GM12878 (cell line): ENCODE measurements around the gene DMRTC2. TPM values are rescaled to one million over a fixed set of nuclear protein-coding genes. Genes with fewer than 3 reads are reported as not detected.
A peak's percentile ranks its signal among the peaks of the same experiment; 100 is the strongest.

ENCODE experiments used
- BACH1 ChIP-seq: fragments of 450-650 bp; IDR thresholded peaks from 2 replicates; pipeline ENCODE4 v1.6.1; 2017; ENCODE audit warnings: mild to moderate bottlenecking, borderline replicate concordance
- BMI1 ChIP-seq: fragments of 450-650 bp; IDR thresholded peaks from 2 replicates; pipeline ENCODE4 v1.6.1; 2016; ENCODE audit warnings: mild to moderate bottlenecking, moderate library complexity, borderline replicate concordance
- EZH2 ChIP-seq: IDR thresholded peaks from 2 replicates; pipeline ENCODE4 v1.6.1; 2012; ENCODE audit warnings: low read depth, mild to moderate bottlenecking, control low read depth, inconsistent platforms, low read length, borderline replicate concordance; ENCODE audit not compliant: control insufficient read depth
- IKZF1 ChIP-seq: fragments of 450-650 bp; conservative IDR thresholded peaks from 2 replicates; pipeline ENCODE4 v1.6.1; 2017; ENCODE audit warnings: antibody characterized with exemption, mild to moderate bottlenecking
- KDM1A ChIP-seq: fragments of 200-600 bp; sonication (generic); IDR thresholded peaks from 2 replicates; pipeline ENCODE4 v1.6.1; 2016; ENCODE audit warnings: borderline replicate concordance
- MYB ChIP-seq: fragments of 150-350 bp; IDR thresholded peaks from 2 replicates; pipeline ENCODE4 v1.6.1; 2014; ENCODE audit warnings: mild to moderate bottlenecking, low read depth, low read length, borderline replicate concordance
- NR2C2 ChIP-seq: IDR thresholded peaks from 2 replicates; pipeline ENCODE4 v1.6.1; 2011; ENCODE audit warnings: borderline replicate concordance, low read depth; ENCODE audit not compliant: control insufficient read depth, insufficient read length
- PAX8 ChIP-seq: fragments of 450-650 bp; IDR thresholded peaks from 2 replicates; pipeline ENCODE4 v1.6.1; 2017; ENCODE audit warnings: mild to moderate bottlenecking, moderate library complexity
- REST ChIP-seq: IDR thresholded peaks from 2 replicates; pipeline ENCODE4 v1.6.1; 2012; ENCODE audit warnings: mild to moderate bottlenecking, low read depth, low read length
- SKIL ChIP-seq: fragments of 450-650 bp; IDR thresholded peaks from 2 replicates; pipeline ENCODE4 v1.6.1; 2017; ENCODE audit warnings: mild to moderate bottlenecking, low read depth, inconsistent platforms; ENCODE audit not compliant: poor library complexity, severe bottlenecking
- SMAD1 ChIP-seq: fragments of 450-650 bp; IDR thresholded peaks from 2 replicates; pipeline ENCODE4 v1.6.1; 2018; ENCODE audit warnings: mild to moderate bottlenecking, low read depth; ENCODE audit not compliant: partially characterized antibody
- SMC3 ChIP-seq: IDR thresholded peaks from 2 replicates; pipeline ENCODE4 v1.6.1; 2011; ENCODE audit warnings: low read length, improper control_type of control experiment, borderline replicate concordance
- SPI1 ChIP-seq: IDR thresholded peaks from 2 replicates; pipeline ENCODE4 v1.6.1; 2011; ENCODE audit warnings: low read depth, mild to moderate bottlenecking, low read length, moderate library complexity, borderline replicate concordance; ENCODE audit not compliant: insufficient read depth
- USF2 ChIP-seq: IDR thresholded peaks from 2 replicates; pipeline ENCODE4 v1.6.1; 2011; ENCODE audit warnings: low read depth, low read length, improper control_type of control experiment, borderline replicate concordance
- ZNF274 ChIP-seq: IDR thresholded peaks from one replicate; pipeline ENCODE4 v1.8.0; 2011; ENCODE audit not compliant: insufficient read length, insufficient read depth
- polyA plus RNA-seq, 11 experiments: library from polyadenylated mRNA; depleted of rRNA in 4 of 11; unstranded in 6 of 11; stranded (reverse) in 5 of 11; fragments of >200 nt; fragmentation: Nextera tagmentation in 4 of 11; fragmentation: Illumina TruSeq in 1 of 11; extraction: Ambion mirVana in 4 of 11; extraction: Trizol in 1 of 11; gene quantifications; 1 replicate in 1 of 11; 2 replicates in 10 of 11; pipeline versions ENCODE4 v1.2.1 to v1.2.3, GENCODE V29; 2011 to 2016; ENCODE audit warnings: inconsistent platforms in 2 of 11, missing spikeins in 2 of 11, low read depth in 1 of 11
- total RNA-seq, 4 experiments: library from RNA; depleted of rRNA in 3 of 4; stranded (reverse); fragments of >200 nt in 3 of 4; fragmentation: Illumina TruSeq in 1 of 4; extraction: Trizol in 1 of 4; gene quantifications; 2 replicates each; pipeline versions ENCODE4 v1.2.1 to v1.2.3, GENCODE V29; 2013 to 2021
- TF ChIP-seq, protein P1 (sequence below): fragments of 150-350 bp; IDR thresholded peaks from 2 replicates; pipeline ENCODE4 v1.6.1; 2016; ENCODE audit warnings: low read depth, low read length
- TF ChIP-seq, protein P2 (sequence below): fragments of 450-650 bp; IDR thresholded peaks from 2 replicates; pipeline ENCODE4 v1.6.1; 2014; ENCODE audit warnings: mild to moderate bottlenecking

DMRTC2 gene
- total and polyA plus RNA-seq, 10 of the 15 experiments (the other 5 are each of a cell fraction or from before 2014, with no cell fraction given) = not detected

GRCh38 chr19:41883821-41884733 lies 39.2 kb downstream of the DMRTC2 start (continued):
- TF ChIP-seq NR2C2 (no peak), ZNF274 (no peak), SPI1 (no peak), SKIL (peak; percentile 18), USF2 (no peak), BACH1 (peak; percentile 80; the same call in 1 of the 2 replicates), IKZF1 (peak; percentile 98), MYB (peak; percentile 44; the same call in 1 of the 2 replicates), SMC3 (peak; percentile 20; the same call in 1 of the 2 replicates), KDM1A (no peak), REST (0 out of 2 replicates have a peak, but pooled peaks have one; percentile 34), PAX8 (no peak), SMAD1 (peak; percentile 81), BMI1 (no peak), EZH2 (no peak)
- TF ChIP-seq, protein P1, sequence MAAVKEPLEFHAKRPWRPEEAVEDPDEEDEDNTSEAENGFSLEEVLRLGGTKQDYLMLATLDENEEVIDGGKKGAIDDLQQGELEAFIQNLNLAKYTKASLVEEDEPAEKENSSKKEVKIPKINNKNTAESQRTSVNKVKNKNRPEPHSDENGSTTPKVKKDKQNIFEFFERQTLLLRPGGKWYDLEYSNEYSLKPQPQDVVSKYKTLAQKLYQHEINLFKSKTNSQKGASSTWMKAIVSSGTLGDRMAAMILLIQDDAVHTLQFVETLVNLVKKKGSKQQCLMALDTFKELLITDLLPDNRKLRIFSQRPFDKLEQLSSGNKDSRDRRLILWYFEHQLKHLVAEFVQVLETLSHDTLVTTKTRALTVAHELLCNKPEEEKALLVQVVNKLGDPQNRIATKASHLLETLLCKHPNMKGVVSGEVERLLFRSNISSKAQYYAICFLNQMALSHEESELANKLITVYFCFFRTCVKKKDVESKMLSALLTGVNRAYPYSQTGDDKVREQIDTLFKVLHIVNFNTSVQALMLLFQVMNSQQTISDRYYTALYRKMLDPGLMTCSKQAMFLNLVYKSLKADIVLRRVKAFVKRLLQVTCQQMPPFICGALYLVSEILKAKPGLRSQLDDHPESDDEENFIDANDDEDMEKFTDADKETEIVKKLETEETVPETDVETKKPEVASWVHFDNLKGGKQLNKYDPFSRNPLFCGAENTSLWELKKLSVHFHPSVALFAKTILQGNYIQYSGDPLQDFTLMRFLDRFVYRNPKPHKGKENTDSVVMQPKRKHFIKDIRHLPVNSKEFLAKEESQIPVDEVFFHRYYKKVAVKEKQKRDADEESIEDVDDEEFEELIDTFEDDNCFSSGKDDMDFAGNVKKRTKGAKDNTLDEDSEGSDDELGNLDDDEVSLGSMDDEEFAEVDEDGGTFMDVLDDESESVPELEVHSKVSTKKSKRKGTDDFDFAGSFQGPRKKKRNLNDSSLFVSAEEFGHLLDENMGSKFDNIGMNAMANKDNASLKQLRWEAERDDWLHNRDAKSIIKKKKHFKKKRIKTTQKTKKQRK = no peak
- TF ChIP-seq, protein P2, sequence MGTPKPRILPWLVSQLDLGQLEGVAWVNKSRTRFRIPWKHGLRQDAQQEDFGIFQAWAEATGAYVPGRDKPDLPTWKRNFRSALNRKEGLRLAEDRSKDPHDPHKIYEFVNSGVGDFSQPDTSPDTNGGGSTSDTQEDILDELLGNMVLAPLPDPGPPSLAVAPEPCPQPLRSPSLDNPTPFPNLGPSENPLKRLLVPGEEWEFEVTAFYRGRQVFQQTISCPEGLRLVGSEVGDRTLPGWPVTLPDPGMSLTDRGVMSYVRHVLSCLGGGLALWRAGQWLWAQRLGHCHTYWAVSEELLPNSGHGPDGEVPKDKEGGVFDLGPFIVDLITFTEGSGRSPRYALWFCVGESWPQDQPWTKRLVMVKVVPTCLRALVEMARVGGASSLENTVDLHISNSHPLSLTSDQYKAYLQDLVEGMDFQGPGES = no peak
